ENCODE measurements around the gene HOXB5.

Gene HOXB5

DNA sequence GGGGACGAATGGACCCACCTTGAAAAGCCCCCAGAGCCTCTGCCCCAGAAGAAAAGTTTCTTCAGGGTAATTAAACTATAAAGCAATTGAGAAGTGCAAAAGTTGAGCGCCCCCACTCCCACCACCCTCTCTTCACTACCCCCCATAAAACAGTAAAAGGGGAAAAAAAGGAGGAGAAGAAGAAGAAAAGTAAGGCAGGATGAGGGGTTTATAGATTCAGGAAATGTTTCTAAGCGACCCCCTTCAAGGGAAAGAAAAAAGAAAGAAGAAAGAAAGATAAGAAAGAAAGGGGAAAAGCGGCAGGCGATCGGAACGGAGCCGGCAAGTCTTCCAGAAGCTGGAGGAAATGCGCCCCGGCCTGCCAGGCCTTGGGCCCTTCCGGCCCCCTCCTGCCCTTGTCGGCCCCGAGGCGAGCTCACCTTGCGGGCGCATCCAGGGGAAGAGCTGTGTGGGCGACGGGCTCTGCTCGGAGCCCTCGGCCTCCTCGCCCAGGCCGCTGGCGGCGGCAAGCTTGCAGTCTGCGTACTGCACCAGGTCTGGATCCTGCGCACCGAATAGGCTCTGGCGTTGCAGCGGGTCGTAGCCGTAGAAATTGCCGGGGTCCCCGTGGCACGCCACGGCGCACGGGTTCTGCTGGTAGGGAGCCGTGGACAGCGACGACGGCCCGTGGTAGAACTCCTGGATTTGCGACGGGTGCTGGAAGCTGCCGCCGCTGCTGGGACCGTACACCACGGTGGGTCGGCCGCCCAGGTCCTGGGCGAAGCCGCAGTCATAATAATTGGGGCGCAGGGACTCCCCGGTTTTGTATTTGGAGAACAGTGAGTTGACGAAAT, 20.5 kb upstream of the HOXB5 start:
- no peak overlapping the region for H2AFZ ChIP-seq (ENCODE audit: low read depth, low read length)
- no peak for DNase-seq

DNA sequence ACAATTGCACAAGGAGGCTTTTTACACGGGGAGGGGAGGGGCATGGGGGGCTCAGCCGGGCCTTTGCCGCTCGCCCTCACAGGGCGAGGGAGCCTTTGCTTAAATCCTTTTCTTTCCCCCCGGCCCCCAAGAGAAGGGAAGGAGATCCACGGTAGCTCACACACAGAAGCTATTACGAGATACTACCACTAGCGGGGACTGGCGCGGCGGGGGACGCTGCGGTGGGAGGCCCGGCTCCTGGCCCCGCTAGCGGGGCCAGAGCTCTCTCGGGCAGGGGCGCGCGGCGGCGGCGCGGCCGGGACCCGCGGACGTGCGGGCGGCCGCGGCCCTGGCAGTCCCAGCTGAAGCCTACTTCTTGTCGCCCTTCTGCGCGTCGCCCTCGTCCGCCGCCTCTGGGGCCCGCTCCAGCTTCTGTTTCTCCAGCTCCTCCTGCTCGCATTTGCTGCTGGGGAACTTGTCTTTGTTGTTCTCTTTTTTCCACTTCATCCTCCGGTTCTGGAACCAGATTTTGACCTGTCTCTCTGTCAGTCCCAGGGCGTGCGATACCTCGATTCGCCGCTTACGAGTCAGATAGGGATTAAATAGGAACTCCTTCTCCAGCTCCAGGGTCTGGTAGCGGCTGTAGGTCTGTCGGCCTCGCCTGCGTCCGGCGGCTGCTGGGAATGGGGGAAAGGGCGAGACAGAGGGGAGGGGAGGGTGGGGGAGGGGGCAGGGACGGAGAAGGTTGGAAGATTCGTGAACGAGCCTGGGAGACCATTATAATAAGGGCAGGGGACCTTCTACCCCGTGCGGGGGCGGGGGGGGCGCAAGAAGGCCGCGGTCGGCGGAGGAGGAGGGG, 19.5 kb upstream of the HOXB5 start:
- no peak for ATAC-seq (ENCODE audit: insufficient read depth, low read depth)
- Histone ChIP-seq H3K4me1 (ENCODE audit: insufficient read depth, low read length) (no peaks in the 10 kb centered on the region), H2AFZ (ENCODE audit: low read depth, low read length) (no peak overlapping the region), H3K9me3 (ENCODE audit: insufficient read depth, low read length, severe bottlenecking) (no peaks in the 10 kb centered on the region), H3K9ac (ENCODE audit: low read depth, low read length) (no peak overlapping the region), H3K36me3 (ENCODE audit: insufficient read depth, low read length) (no peaks in the 10 kb centered on the region), H3K27me3 (ENCODE audit: insufficient read depth, low read length, poor library complexity) (peaks cover 25% of the 10 kb centered on the region), H3K27ac (ENCODE audit: low read length) (no peak overlapping the region), H3K79me2 (ENCODE audit: insufficient read depth, low read length) (no peaks in the 10 kb centered on the region), H3K4me2 (ENCODE audit: insufficient read depth, low read length) (no peak overlapping the region), H4K20me1 (ENCODE audit: insufficient read depth, low read length) (peaks cover 4% of the 10 kb centered on the region; the same call in 1 of the 2 replicates), H3K4me3 (ENCODE audit: low read depth in 1 of 2, low read length in 2 of 2) (no peak overlapping the region)
- DNase-seq: no peak
- no peak for TF ChIP-seq EZH2 (IDR thresholded peaks at IDR 0.05; ENCODE audit: borderline replicate concordance, low read depth, low read length, severe bottlenecking)
- TF ChIP-seq, protein P1, sequence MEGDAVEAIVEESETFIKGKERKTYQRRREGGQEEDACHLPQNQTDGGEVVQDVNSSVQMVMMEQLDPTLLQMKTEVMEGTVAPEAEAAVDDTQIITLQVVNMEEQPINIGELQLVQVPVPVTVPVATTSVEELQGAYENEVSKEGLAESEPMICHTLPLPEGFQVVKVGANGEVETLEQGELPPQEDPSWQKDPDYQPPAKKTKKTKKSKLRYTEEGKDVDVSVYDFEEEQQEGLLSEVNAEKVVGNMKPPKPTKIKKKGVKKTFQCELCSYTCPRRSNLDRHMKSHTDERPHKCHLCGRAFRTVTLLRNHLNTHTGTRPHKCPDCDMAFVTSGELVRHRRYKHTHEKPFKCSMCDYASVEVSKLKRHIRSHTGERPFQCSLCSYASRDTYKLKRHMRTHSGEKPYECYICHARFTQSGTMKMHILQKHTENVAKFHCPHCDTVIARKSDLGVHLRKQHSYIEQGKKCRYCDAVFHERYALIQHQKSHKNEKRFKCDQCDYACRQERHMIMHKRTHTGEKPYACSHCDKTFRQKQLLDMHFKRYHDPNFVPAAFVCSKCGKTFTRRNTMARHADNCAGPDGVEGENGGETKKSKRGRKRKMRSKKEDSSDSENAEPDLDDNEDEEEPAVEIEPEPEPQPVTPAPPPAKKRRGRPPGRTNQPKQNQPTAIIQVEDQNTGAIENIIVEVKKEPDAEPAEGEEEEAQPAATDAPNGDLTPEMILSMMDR (IDR thresholded peaks at IDR 0.05; ENCODE audit: borderline replicate concordance, extremely low read depth, low read length, poor library complexity, severe bottlenecking): no peak

More for the DNA sequence above, 20.5 kb upstream of the HOXB5 start:
- Histone ChIP-seq H3K79me2 (ENCODE audit: insufficient read depth, low read length) (no peaks in the 10 kb centered on the region), H3K27me3 (ENCODE audit: insufficient read depth, low read length, poor library complexity) (peaks cover 30% of the 10 kb centered on the region), H3K9me3 (ENCODE audit: insufficient read depth, low read length, severe bottlenecking) (no peaks in the 10 kb centered on the region), H4K20me1 (ENCODE audit: insufficient read depth, low read length) (peaks cover 6% of the 10 kb centered on the region; the same call in 1 of the 2 replicates), H3K27ac (ENCODE audit: low read length) (no peak overlapping the region), H3K4me2 (ENCODE audit: insufficient read depth, low read length) (no peak overlapping the region), H3K4me1 (ENCODE audit: insufficient read depth, low read length) (no peaks in the 10 kb centered on the region), H3K9ac (ENCODE audit: low read depth, low read length) (no peak overlapping the region), H3K4me3 (ENCODE audit: low read depth in 1 of 2, low read length in 2 of 2) (no peak overlapping the region), H3K36me3 (ENCODE audit: insufficient read depth, low read length) (no peaks in the 10 kb centered on the region)
- TF ChIP-seq EZH2 (IDR thresholded peaks at IDR 0.05; ENCODE audit: borderline replicate concordance, low read depth, low read length, severe bottlenecking): no peak
- TF ChIP-seq, protein P1 (IDR thresholded peaks at IDR 0.05; ENCODE audit: borderline replicate concordance, extremely low read depth, low read length, poor library complexity, severe bottlenecking): no peak
- no peak for ATAC-seq (ENCODE audit: insufficient read depth, low read depth)

DNA sequence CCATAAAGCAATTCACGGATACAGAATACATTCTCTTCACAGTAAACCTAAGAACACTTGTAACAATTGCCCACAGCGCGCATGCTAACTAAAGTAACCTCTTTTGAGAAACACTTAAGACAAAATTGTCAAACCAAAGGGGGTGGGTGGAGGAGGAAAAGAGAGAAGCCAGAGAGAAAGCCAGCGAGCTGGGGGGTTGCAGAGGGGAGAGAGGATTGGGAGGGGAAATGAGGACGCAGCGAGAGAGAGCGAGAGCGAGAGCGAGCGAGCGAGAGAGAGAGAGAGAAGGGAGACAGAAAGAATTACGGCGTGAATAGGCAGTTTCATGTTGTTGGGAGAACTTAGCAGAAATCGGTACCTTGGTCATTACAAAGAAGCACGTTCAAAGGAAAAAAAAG, 18.9 kb upstream of the HOXB5 start:
- Histone ChIP-seq H3K9ac (ENCODE audit: low read depth, low read length) (no peak overlapping the region), H3K4me2 (ENCODE audit: insufficient read depth, low read length) (no peak overlapping the region), H2AFZ (ENCODE audit: low read depth, low read length) (no peak overlapping the region), H3K4me1 (ENCODE audit: insufficient read depth, low read length) (no peaks in the 10 kb centered on the region), H3K27ac (ENCODE audit: low read length) (no peak overlapping the region), H3K36me3 (ENCODE audit: insufficient read depth, low read length) (no peaks in the 10 kb centered on the region), H3K27me3 (ENCODE audit: insufficient read depth, low read length, poor library complexity) (peaks cover 19% of the 10 kb centered on the region), H3K79me2 (ENCODE audit: insufficient read depth, low read length) (no peaks in the 10 kb centered on the region), H3K4me3 (ENCODE audit: low read depth in 1 of 2, low read length in 2 of 2) (no peak overlapping the region), H3K9me3 (ENCODE audit: insufficient read depth, low read length, severe bottlenecking) (no peaks in the 10 kb centered on the region), H4K20me1 (ENCODE audit: insufficient read depth, low read length) (peaks cover 3% of the 10 kb centered on the region; the same call in 1 of the 2 replicates)
- ATAC-seq (ENCODE audit: insufficient read depth, low read depth) (no peak), DNase-seq (no peak)
- no peak for TF ChIP-seq EZH2 (IDR thresholded peaks at IDR 0.05; ENCODE audit: borderline replicate concordance, low read depth, low read length, severe bottlenecking)
- TF ChIP-seq, protein P1 (IDR thresholded peaks at IDR 0.05; ENCODE audit: borderline replicate concordance, extremely low read depth, low read length, poor library complexity, severe bottlenecking): no peak

Data from DND-41 (cell line).